Heart left ventricle (tissue), 13 donors: Measurements from ENCODE around the gene RAB17.

Experiments used
- POLR2A ChIP-seq, 2 donors: fragments of 450-650 bp; IDR thresholded peaks; one replicate each; pipeline ENCODE4 v1.6.1; 2017; ENCODE audit warnings: antibody characterized with exemption in 2 of 2, mild to moderate bottlenecking in 2 of 2, moderate library complexity in 2 of 2
- TF ChIP-seq, protein P1 (sequence below), 12 donors: fragments of 200-600 bp; sonication (generic) in 4 of 12; IDR thresholded peaks; one replicate each; pipeline versions ENCODE4 v1.5.0 to v1.8.0; 2018 to 2022; ENCODE audit warnings: antibody characterized with exemption in 12 of 12, mild to moderate bottlenecking in 5 of 12
- donor health status: ischemic (EF 13 %, LVEDD 7.1; RV severe dilation, severe dysfunction).
- donor health status: DM: no; HTN: yes; CAD: no.
- donor health status: DM: no; HTN: no; CAD: no.
- donor health status: ischemic (EF 25% LVEDD 6.9; RV normal size, moderate dysfunction).
- donor health status: ischemic (EF 25% LVEDD 5.7; RV mildly dilated, moderate dysfunction).
- donor health status: ischemic (EF 35%, LVEDD 5.7; RV mildly dilated, moderate dysfunction).
- donor health status: nonischemic (EF 11% LVEDD 7.7; RV severe dilation, severe dysfunction).
- donor health status: DM: yes; HTN: yes; CAD: no.
- donor health status: PGD.
- donor health status: ischemic (EF 29% LVEDD 5.4; RV normal size, mild dysfunction).
- donor health status: nonischemic (EF 23%, LVEDD 6.1; RV moderate dilation, normal function).

GRCh38 chr2:237539681-237540080 lies 50.9 kb downstream of the RAB17 start:
- TF ChIP-seq, protein P1, sequence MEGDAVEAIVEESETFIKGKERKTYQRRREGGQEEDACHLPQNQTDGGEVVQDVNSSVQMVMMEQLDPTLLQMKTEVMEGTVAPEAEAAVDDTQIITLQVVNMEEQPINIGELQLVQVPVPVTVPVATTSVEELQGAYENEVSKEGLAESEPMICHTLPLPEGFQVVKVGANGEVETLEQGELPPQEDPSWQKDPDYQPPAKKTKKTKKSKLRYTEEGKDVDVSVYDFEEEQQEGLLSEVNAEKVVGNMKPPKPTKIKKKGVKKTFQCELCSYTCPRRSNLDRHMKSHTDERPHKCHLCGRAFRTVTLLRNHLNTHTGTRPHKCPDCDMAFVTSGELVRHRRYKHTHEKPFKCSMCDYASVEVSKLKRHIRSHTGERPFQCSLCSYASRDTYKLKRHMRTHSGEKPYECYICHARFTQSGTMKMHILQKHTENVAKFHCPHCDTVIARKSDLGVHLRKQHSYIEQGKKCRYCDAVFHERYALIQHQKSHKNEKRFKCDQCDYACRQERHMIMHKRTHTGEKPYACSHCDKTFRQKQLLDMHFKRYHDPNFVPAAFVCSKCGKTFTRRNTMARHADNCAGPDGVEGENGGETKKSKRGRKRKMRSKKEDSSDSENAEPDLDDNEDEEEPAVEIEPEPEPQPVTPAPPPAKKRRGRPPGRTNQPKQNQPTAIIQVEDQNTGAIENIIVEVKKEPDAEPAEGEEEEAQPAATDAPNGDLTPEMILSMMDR (IDR thresholded peaks at IDR 0.05), result no peak
- TF ChIP-seq POLR2A (IDR thresholded peaks at IDR 0.05), result no peak
